B cell (primary cell): ENCODE results near the gene PITX3. TPM values are rescaled to one million over a fixed set of nuclear protein-coding genes. Genes with fewer than 3 reads are reported as not detected.

Experiments used
- ATAC-seq: fragments of 200-7000 bp; cut with Tn5 transposase; one replicate; pipeline ENCODE4 v1.10.0; 2021; ENCODE audit warnings: low read depth, mild to moderate bottlenecking, moderate number of reproducible peaks, moderate library complexity
- CTCF ChIA-PET: fragments of 350-600 bp; sonication (Branson Sonifier 250); formaldehyde crosslinking; loops from one replicate; lab custom pipeline; 2021; ENCODE audit warnings: antibody characterized with exemption, inconsistent platforms; lab: Charles Lee
- POLR2A ChIA-PET: fragments of 350-600 bp; sonication (Branson Sonifier 250); formaldehyde crosslinking; loops from one replicate; lab custom pipeline; 2021; ENCODE audit warnings: antibody characterized with exemption; lab: Charles Lee
- DNase-seq: peaks from one replicate; pipeline ENCODE4 v3.0.0; 2013
- H2AFZ ChIP-seq: 2 replicates; pipeline ENCODE4 v1.6.1; 2012; ENCODE audit warnings: mild to moderate bottlenecking, low read depth, low read length; ENCODE audit not compliant: insufficient read depth, poor library complexity, severe bottlenecking
- H3K27ac ChIP-seq, 2 donors: 1 replicate in 1 of 2; 2 replicates in 1 of 2; pipeline ENCODE4 v1.5.1; 2012 to 2013; ENCODE audit warnings: low read length in 2 of 2, mild to moderate bottlenecking in 2 of 2, moderate library complexity in 1 of 2
- H3K27me3 ChIP-seq, 4 experiments: fragments of 200-600 bp in 1 of 4; sonication (generic) in 1 of 4; replicated peaks in 1 of 4; 1 replicate in 2 of 4; 2 replicates in 2 of 4; pipeline versions ENCODE4 v1.6.1 to v1.7.0; 2013 to 2016; ENCODE audit warnings: low read length in 3 of 4, mild to moderate bottlenecking in 2 of 4, mixed read lengths in 1 of 4, moderate library complexity in 1 of 4; ENCODE audit not compliant: insufficient read depth in 4 of 4, control insufficient read depth in 3 of 4; ENCODE audit errors: control extremely low read depth in 1 of 4
- H3K36me3 ChIP-seq, 2 experiments: replicated peaks in 1 of 2; 1 replicate in 1 of 2; 2 replicates in 1 of 2; pipeline versions ENCODE4 v1.6.1 to v1.7.1; 2013; ENCODE audit warnings: low read length in 1 of 2; ENCODE audit not compliant: insufficient read depth in 2 of 2, control insufficient read depth in 1 of 2; ENCODE audit errors: control extremely low read depth in 1 of 2, extremely low read depth in 1 of 2
- H3K4me1 ChIP-seq, 2 donors: fragments of 200-600 bp in 1 of 2; sonication (generic) in 1 of 2; 1 replicate in 1 of 2; 2 replicates in 1 of 2; pipeline versions ENCODE4 v1.5.1 to v1.6.1; 2013 to 2017; ENCODE audit warnings: low read length in 2 of 2; ENCODE audit not compliant: control insufficient read depth in 2 of 2, insufficient read depth in 2 of 2
- H3K4me2 ChIP-seq: replicated peaks from 2 replicates; pipeline ENCODE3; 2012; ENCODE audit warnings: mild to moderate bottlenecking, low read depth, low read length; ENCODE audit not compliant: poor library complexity, severe bottlenecking
- H3K4me3 ChIP-seq, 5 experiments: fragments of 200-600 bp in 1 of 5; sonication (generic) in 1 of 5; 1 replicate in 3 of 5; 2 replicates in 2 of 5; pipeline versions ENCODE4 v1.5.1 to v1.7.0; 2011 to 2016; ENCODE audit warnings: low read length in 4 of 5, mild to moderate bottlenecking in 4 of 5, low read depth in 2 of 5, control low read depth in 1 of 5, moderate library complexity in 1 of 5; ENCODE audit not compliant: insufficient read depth in 1 of 5; ENCODE audit errors: control extremely low read depth in 1 of 5, extremely low read depth in 1 of 5
- H3K79me2 ChIP-seq: fragments of 200-600 bp; sonication (generic); one replicate; pipeline ENCODE4 v1.6.0; 2016; ENCODE audit warnings: low read length; ENCODE audit not compliant: control insufficient read depth, insufficient read depth
- H3K9ac ChIP-seq: fragments of 200-600 bp; sonication (generic); 2 replicates; pipeline ENCODE4 v1.6.1; 2017; ENCODE audit warnings: mild to moderate bottlenecking, low read length, moderate library complexity
- H3K9me3 ChIP-seq, 3 donors: one replicate each; pipeline versions ENCODE4 v1.6.1 to v1.7.1; 2013; ENCODE audit warnings: low read length in 2 of 3; ENCODE audit not compliant: control insufficient read depth in 2 of 3, insufficient read depth in 1 of 3; ENCODE audit errors: control extremely low read depth in 1 of 3
- H4K20me1 ChIP-seq: 2 replicates; pipeline ENCODE4 v1.6.0; 2012; ENCODE audit warnings: mild to moderate bottlenecking, low read length; ENCODE audit not compliant: insufficient read depth, control insufficient read depth, poor library complexity, severe bottlenecking
- H3K27ac Mint-ChIP-seq: one replicate; pipeline ENCODE4 v1.8.0; 2021; ENCODE audit warnings: mixed read lengths
- H3K27me3 Mint-ChIP-seq: one replicate; pipeline ENCODE4 v1.8.0; 2021; ENCODE audit warnings: mixed read lengths
- H3K4me1 Mint-ChIP-seq: one replicate; pipeline ENCODE4 v1.8.0; 2021; ENCODE audit warnings: mixed read lengths
- H3K4me3 Mint-ChIP-seq: one replicate; pipeline ENCODE4 v1.8.0; 2021; ENCODE audit warnings: mixed read lengths
- H3K9me3 Mint-ChIP-seq: one replicate; pipeline ENCODE4 v1.8.0; 2022; ENCODE audit warnings: mixed read lengths; ENCODE audit not compliant: insufficient read depth
- CTCF ChIP-seq: fragments of 200-600 bp; IDR thresholded peaks from one replicate; pipeline ENCODE4 v1.8.0; 2022; ENCODE audit warnings: antibody characterized with exemption, mild to moderate bottlenecking
- EZH2 ChIP-seq: IDR thresholded peaks from 2 replicates; pipeline ENCODE4 v1.6.1; 2012; ENCODE audit warnings: borderline replicate concordance, low read depth, mild to moderate bottlenecking, moderate library complexity, low read length; ENCODE audit not compliant: insufficient read depth, poor library complexity, severe bottlenecking
- WGBS: methylation state at CpG from one replicate; pipeline ENCODE4 v1.1.5; 2013; ENCODE audit warnings: missing lambda C conversion rate; ENCODE audit not compliant: insufficient coverage; 5-methylcytosine and 5-hydroxymethylcytosine counted together
- intact Hi-C: fragments of 100-400 bp; cut with micrococcal nuclease; formaldehyde crosslinking; loops from one replicate; pipeline ENCODE4 v1.10.0; 2022
- polyA plus RNA-seq: library from polyadenylated mRNA; depleted of rRNA; stranded (reverse); fragments of >200 nt; gene quantifications from 2 replicates; pipeline ENCODE4 v1.2.3, GENCODE V29; 2012
- total RNA-seq, 2 donors: library from RNA; stranded (reverse); fragments of 120-200 nt in 1 of 2; gene quantifications; 1 replicate in 1 of 2; 2 replicates in 1 of 2; pipeline versions ENCODE4 v1.2.3 to v1.2.4, GENCODE V29; 2013 to 2022

PITX3 gene
- total and polyA plus RNA-seq, 2 donors (not counting 1 experiment from before 2014, with no cell fraction given): not detected

GRCh38 chr10:102285133-102285532 lies 43.8 kb upstream of the PITX3 start:
- Histone ChIP-seq H4K20me1 (peaks cover 55% of the 10 kb centered on the region), H2AFZ (no peak overlapping the region), H3K27ac (no peak overlapping the region), H3K9ac (no peak overlapping the region), H3K36me3 (no peaks in the 10 kb centered on the region), H3K27me3 (no peaks in the 10 kb centered on the region), H3K4me1 (peaks cover 10 to 11% of the 10 kb centered on the region in 2 donors), H3K9me3 (no peaks in the 10 kb centered on the region), H3K4me2 (no peak overlapping the region), H3K79me2 (peaks cover 69% of the 10 kb centered on the region), H3K4me3 (no peak overlapping the region)
- no peaks in the 10 kb centered on the region for H3K27me3 Mint-ChIP-seq
- TF ChIP-seq EZH2 (no peak), CTCF (no peak)
- POLR2A ChIA-PET: no interaction called here
- H3K4me1 Mint-ChIP-seq: peaks cover 16% of the 10 kb centered on the region
- H3K4me3 Mint-ChIP-seq: no peak overlapping the region
- H3K9me3 Mint-ChIP-seq: no peaks in the 10 kb centered on the region
- intact Hi-C loops: no loop called here
- no peak overlapping the region for H3K27ac Mint-ChIP-seq
- CTCF ChIA-PET: interaction anchor here (0.6 kb wide), 1 partner anchor 105 kb away, joined by 3 read pairs; no protein-coding TSS in a partner anchor
- DNase-seq (no peak), ATAC-seq (no peak)
- 88% methylated on average over 1 of the region's 2 CpGs for WGBS

GRCh38 chr10:102284531-102284930 lies 43.2 kb upstream of the PITX3 start:
- H3K36me3 ChIP-seq: peaks cover 0 to 3% of the 10 kb centered on the region in 2 experiments
- Mint-ChIP-seq H3K27me3 (no peaks in the 10 kb centered on the region), H3K9me3 (no peaks in the 10 kb centered on the region), H3K27ac (no peak overlapping the region), H3K4me3 (no peak overlapping the region), H3K4me1 (peaks cover 22% of the 10 kb centered on the region)
- peaks cover 55% of the 10 kb centered on the region for H4K20me1 ChIP-seq
- DNase-seq: no peak
- no peak overlapping the region for H3K27ac ChIP-seq
- no CpG with 5 or more reads among the region's 2 CpGs for WGBS
- H3K79me2 ChIP-seq: peaks cover 67% of the 10 kb centered on the region
- H3K9ac ChIP-seq: no peak overlapping the region
- H3K4me1 ChIP-seq: peaks cover 15% of the 10 kb centered on the region in 2 donors
- no peaks in the 10 kb centered on the region for H3K27me3 ChIP-seq
- no peaks in the 10 kb centered on the region for H3K9me3 ChIP-seq
- intact Hi-C loops: no loop called here
- no peak overlapping the region for H3K4me3 ChIP-seq
- no peak overlapping the region for H2AFZ ChIP-seq
- ChIA-PET POLR2A (no interaction called here), CTCF (interaction anchor here (0.6 to 0.8 kb wide), 2 partner anchors 68 to 105 kb away, joined by 3 read pairs; no protein-coding TSS in a partner anchor)
- H3K4me2 ChIP-seq: no peak overlapping the region
- no peak for ATAC-seq
- TF ChIP-seq CTCF: no peak
- TF ChIP-seq EZH2: no peak
